K562 (cell line): ENCODE measurements around the gene MAP3K12. TPM values are rescaled to one million over a fixed set of nuclear protein-coding genes. Genes with fewer than 3 reads are reported as not detected.
A peak's percentile ranks its signal among the peaks of the same experiment; 100 is the strongest.

Source experiments
- ARID2 ChIP-seq: fragments of 450-650 bp; IDR thresholded peaks from 2 replicates; pipeline ENCODE4 v1.6.1; 2017; ENCODE audit warnings: antibody characterized with exemption, mild to moderate bottlenecking
- CBX2 ChIP-seq: fragments of 200-600 bp; sonication (generic); IDR thresholded peaks from one replicate; pipeline ENCODE4 v1.6.1; 2012; ENCODE audit warnings: mild to moderate bottlenecking, low read length, inconsistent platforms; ENCODE audit not compliant: insufficient read depth, poor library complexity, severe bottlenecking
- CBX3 ChIP-seq, 2 experiments: IDR thresholded peaks; 1 replicate in 1 of 2; 2 replicates in 1 of 2; pipeline ENCODE4 v1.6.1; 2012; ENCODE audit warnings: inconsistent platforms in 2 of 2, low read length in 2 of 2, borderline replicate concordance in 1 of 2, control low read depth in 1 of 2
- ESRRA ChIP-seq: fragments of 450-650 bp; IDR thresholded peaks from 2 replicates; pipeline ENCODE4 v1.6.1; 2014; ENCODE audit warnings: low read depth, mild to moderate bottlenecking, moderate library complexity, borderline replicate concordance
- FOXP1 ChIP-seq: sonication (generic); formaldehyde crosslinking; IDR thresholded peaks from 2 replicates; pipeline ENCODE4 v1.8.0; 2022; ENCODE audit warnings: mild to moderate bottlenecking, missing genetic modification reagents
- HDAC2 ChIP-seq: fragments of 450-650 bp; IDR thresholded peaks from 2 replicates; pipeline ENCODE4 v1.6.1; 2016; ENCODE audit warnings: mild to moderate bottlenecking
- HNRNPH1 ChIP-seq: fragments of 200-400 bp; formaldehyde crosslinking; optimal IDR thresholded peaks from 2 replicates; pipeline ENCODE3; 2017; ENCODE audit warnings: low read depth, mild to moderate bottlenecking, low read length, moderate library complexity
- KAT7 ChIP-seq: sonication (generic); formaldehyde crosslinking; IDR thresholded peaks from 2 replicates; pipeline ENCODE4 v1.8.0; 2022; ENCODE audit warnings: missing genetic modification reagents, mild to moderate bottlenecking, borderline replicate concordance
- MCM3 ChIP-seq: fragments of 450-650 bp; IDR thresholded peaks from 2 replicates; pipeline ENCODE4 v1.6.1; 2016
- MTA3 ChIP-seq: fragments of 450-650 bp; formaldehyde crosslinking; IDR thresholded peaks from 2 replicates; pipeline ENCODE4 v1.6.1; 2017; ENCODE audit warnings: mild to moderate bottlenecking, borderline replicate concordance
- NCOR1 ChIP-seq: fragments of 450-650 bp; IDR thresholded peaks from 2 replicates; pipeline ENCODE4 v1.6.1; 2016; ENCODE audit warnings: mild to moderate bottlenecking, moderate library complexity
- NFIC ChIP-seq: fragments of 450-650 bp; IDR thresholded peaks from 2 replicates; pipeline ENCODE4 v1.6.1; 2017; ENCODE audit warnings: mild to moderate bottlenecking, inconsistent platforms
- SP2 ChIP-seq: IDR thresholded peaks from 2 replicates; pipeline ENCODE4 v1.6.1; 2011; ENCODE audit warnings: mild to moderate bottlenecking, low read depth, low read length, moderate library complexity; ENCODE audit not compliant: poor library complexity, severe bottlenecking; ENCODE audit errors: extremely low read depth
- TBP ChIP-seq: optimal IDR thresholded peaks from 2 replicates; pipeline ENCODE3; 2011; ENCODE audit warnings: low read depth, low read length, improper control_type of control experiment
- TEAD4 ChIP-seq, 2 experiments: sonication (generic) in 1 of 2; formaldehyde crosslinking in 1 of 2; IDR thresholded peaks; 2 replicates each; pipeline versions ENCODE4 v1.6.1 to v1.8.0; 2012 to 2022; ENCODE audit warnings: borderline replicate concordance in 1 of 2, inconsistent platforms in 1 of 2, low read length in 1 of 2, mild to moderate bottlenecking in 1 of 2, missing genetic modification reagents in 1 of 2
- ZBTB26 ChIP-seq: fragments of 450-650 bp; formaldehyde crosslinking; IDR thresholded peaks from 2 replicates; pipeline ENCODE4 v1.4.0; 2022; ENCODE audit warnings: missing genetic modification characterization
- ZBTB43 ChIP-seq: sonication (generic); formaldehyde crosslinking; IDR thresholded peaks from 2 replicates; pipeline ENCODE4 v1.8.0; 2023; ENCODE audit warnings: mild to moderate bottlenecking, missing genetic modification reagents
- ZBTB49 ChIP-seq: sonication (generic); formaldehyde crosslinking; IDR thresholded peaks from 2 replicates; pipeline ENCODE4 v1.8.0; 2022; ENCODE audit warnings: missing genetic modification reagents, mild to moderate bottlenecking, borderline replicate concordance
- ZBTB9 ChIP-seq: fragments of 450-650 bp; formaldehyde crosslinking; IDR thresholded peaks from 2 replicates; pipeline ENCODE4 v1.4.0; 2020; ENCODE audit warnings: mild to moderate bottlenecking, moderate library complexity
- ZNF217 ChIP-seq: sonication (generic); formaldehyde crosslinking; IDR thresholded peaks from 2 replicates; pipeline ENCODE4 v1.8.0; 2022; ENCODE audit warnings: mild to moderate bottlenecking, missing genetic modification reagents
- ZNF436 ChIP-seq: fragments of 250-450, 450-650 bp; sonication (Bioruptor Pico); formaldehyde crosslinking; IDR thresholded peaks from 2 replicates; pipeline ENCODE4 v1.7.0; 2020; ENCODE audit warnings: mild to moderate bottlenecking
- ZNF511 ChIP-seq: sonication (generic); formaldehyde crosslinking; IDR thresholded peaks from 2 replicates; pipeline ENCODE4 v1.8.0; 2022; ENCODE audit warnings: mild to moderate bottlenecking, missing genetic modification reagents
- ZNF717 ChIP-seq: fragments of 250-450 bp; sonication (Bioruptor Pico); IDR thresholded peaks from 2 replicates; pipeline ENCODE4 v1.5.0; 2021
- polyA plus RNA-seq, 8 experiments: library from polyadenylated mRNA; depleted of rRNA in 4 of 8; stranded (reverse) in 5 of 8; unstranded in 3 of 8; fragments of >200 nt; fragmentation: Nextera tagmentation in 2 of 8; fragmentation: Illumina TruSeq in 1 of 8; extraction: Ambion mirVana in 2 of 8; extraction: Trizol in 1 of 8; gene quantifications; 2 replicates each; pipeline versions ENCODE4 v1.2.1 to v1.2.3, GENCODE V29; 2011 to 2014; ENCODE audit warnings: inconsistent platforms in 1 of 8, missing spikeins in 1 of 8
- total RNA-seq, 7 experiments: library from RNA; depleted of rRNA in 6 of 7; stranded (reverse); fragments of >200 nt in 6 of 7; fragmentation: Illumina TruSeq in 2 of 7; extraction: Trizol in 2 of 7; gene quantifications; 2 replicates each; pipeline versions ENCODE4 v1.2.1 to v1.2.3, GENCODE V29; 2011 to 2021; ENCODE audit warnings: low replicate concordance in 1 of 7

The MAP3K12 gene
- total and polyA plus RNA-seq, 9 of the 15 experiments (the other 6 are each of a cell fraction or from before 2014, with no cell fraction given), result 0.10 to 2.4 (median 1.6) TPM

- TF ChIP-seq KAT7 (CRISPR knock-in tag), result no peak; the same call in 1 of the 2 replicates
- TF ChIP-seq ZNF717 (CRISPR knock-in tag), result no peak
- no peak for TF ChIP-seq ZBTB9 (CRISPR knock-in tag)
- peak; percentile 74; the same call in 1 of the 2 replicates for TF ChIP-seq ESRRA
- no peak for TF ChIP-seq ZNF217 (CRISPR knock-in tag)
- TF ChIP-seq FOXP1 (CRISPR knock-in tag), result no peak
- TF ChIP-seq NFIC, result no peak; the same call in 1 of the 2 replicates
- peak; percentile 81; the same call in 1 of the 2 replicates for TF ChIP-seq HDAC2
- no peak for TF ChIP-seq HNRNPH1
- peak in 1 of 2 experiments; percentile 78; a peak in 1 of 3 replicates for TF ChIP-seq CBX3 (IDR thresholded peaks at IDR 0.05; ENCODE audit: borderline replicate concordance in 1 of 2, low read length in 2 of 2)
- TF ChIP-seq MCM3, result no peak
- TF ChIP-seq ZBTB26, result no peak
- TF ChIP-seq ZBTB49 (CRISPR knock-in tag), result no peak
- peak; percentile 51 for TF ChIP-seq TEAD4 (IDR thresholded peaks at IDR 0.05; ENCODE audit: low read length)
- no peak for TF ChIP-seq TEAD4 (CRISPR knock-in tag; IDR thresholded peaks at IDR 0.05; ENCODE audit: borderline replicate concordance)
- TF ChIP-seq ZNF511 (CRISPR knock-in tag), result no peak
- TF ChIP-seq ARID2, result no peak
- no peak for TF ChIP-seq ZBTB43 (CRISPR knock-in tag)
- no peak for TF ChIP-seq TBP
- peak; percentile 100 for TF ChIP-seq SP2
- no peak for TF ChIP-seq CBX2
- TF ChIP-seq ZNF436, result no peak
- peak; percentile 49; the same call in 1 of the 2 replicates for TF ChIP-seq NCOR1
- peak; percentile 96 for TF ChIP-seq MTA3
Observed at GRCh38 chr12:53451661-53452158, 47.5 kb downstream of the MAP3K12 start, which contains the start of gene PCBP2 (continued).
